HL-60 (cell line): ENCODE results near the gene SAMSN1.

Experiments used
- DNase-seq, 2 experiments: peaks; one replicate each; pipeline ENCODE4 v3.0.0-alpha.2; 2010 to 2020; ENCODE audit warnings: low read depth in 1 of 2, low spot score in 1 of 2
- H3K27ac ChIP-seq: fragments of 250-450 bp; sonication (Bioruptor Pico); replicated peaks from 2 replicates; pipeline ENCODE4 v1.5.1; 2020; ENCODE audit warnings: mild to moderate bottlenecking, moderate library complexity
- H3K27me3 ChIP-seq: fragments of 250-450 bp; sonication (Bioruptor Pico); 2 replicates; pipeline ENCODE4 v1.5.1; 2021; ENCODE audit warnings: mild to moderate bottlenecking, moderate library complexity; ENCODE audit not compliant: insufficient read depth, poor library complexity, severe bottlenecking
- H3K4me3 ChIP-seq: replicated peaks from 2 replicates; pipeline ENCODE4 v1.5.1; 2011; ENCODE audit warnings: mild to moderate bottlenecking, control low read depth, low read length; ENCODE audit not compliant: insufficient read depth
- CTCF ChIP-seq: IDR thresholded peaks from one replicate; pipeline ENCODE4 v1.5.1; 2011; ENCODE audit warnings: low read length, control low read depth, inconsistent platforms; ENCODE audit not compliant: insufficient read depth
- GABPA ChIP-seq: IDR thresholded peaks from 2 replicates; pipeline ENCODE4 v1.6.1; 2012; ENCODE audit warnings: low read depth
- POLR2AphosphoS5 ChIP-seq: IDR thresholded peaks from 2 replicates; pipeline ENCODE4 v1.6.1; 2012; ENCODE audit warnings: low read depth
- REST ChIP-seq: IDR thresholded peaks from 2 replicates; pipeline ENCODE4 v1.6.1; 2012; ENCODE audit warnings: low read depth; ENCODE audit not compliant: insufficient replicate concordance
- SPI1 ChIP-seq: IDR thresholded peaks from 2 replicates; pipeline ENCODE4 v1.6.1; 2012; ENCODE audit warnings: low read depth, mild to moderate bottlenecking, borderline replicate concordance

SAMSN1 gene

GRCh38 chr21:14559102-14559501, 13.0 kb upstream of the SAMSN1 start:
- no peak for TF ChIP-seq REST
- no peak for DNase-seq
- H3K27ac ChIP-seq: no peak overlapping the region
- H3K4me3 ChIP-seq: no peak overlapping the region
- no peaks in the 10 kb centered on the region for H3K27me3 ChIP-seq

GRCh38 chr21:14557413-14557812, 11.3 kb upstream of the SAMSN1 start:
- DNase-seq: no peak
- no peaks in the 10 kb centered on the region for H3K27me3 ChIP-seq
- 0 out of 2 replicates have a peak, but pooled peaks have one; percentile 6 for TF ChIP-seq SPI1
- TF ChIP-seq CTCF: no peak
- TF ChIP-seq REST: no peak
- TF ChIP-seq POLR2AphosphoS5: no peak
- no peak for TF ChIP-seq GABPA
- H3K27ac ChIP-seq: no peak overlapping the region
- no peak overlapping the region for H3K4me3 ChIP-seq

- Histone ChIP-seq H3K27ac (no peak overlapping the region), H3K4me3 (no peak overlapping the region), H3K27me3 (no peaks in the 10 kb centered on the region)
- TF ChIP-seq GABPA: no peak
- no peak for TF ChIP-seq POLR2AphosphoS5
- no peak for TF ChIP-seq CTCF
- TF ChIP-seq REST: no peak
- TF ChIP-seq SPI1: no peak
- no peak for DNase-seq
These were observed 8.8 kb upstream of the SAMSN1 start for GRCh38 chr21:14554948-14555347.

GRCh38 chr21:14553422-14553821, 7.3 kb upstream of the SAMSN1 start:
- no peak overlapping the region for H3K4me3 ChIP-seq
- no peak for DNase-seq
- H3K27ac ChIP-seq: no peak overlapping the region
- TF ChIP-seq SPI1: no peak
- TF ChIP-seq CTCF: no peak
- no peak for TF ChIP-seq POLR2AphosphoS5
- no peak for TF ChIP-seq GABPA
- no peak for TF ChIP-seq REST
- no peaks in the 10 kb centered on the region for H3K27me3 ChIP-seq
